Measurements from ENCODE around the gene TMEM86B.

- TF ChIP-seq POLR2A (IDR thresholded peaks at IDR 0.05) (no peak), CTCF (IDR thresholded peaks at IDR 0.05) (no peak)
These were observed 28.9 kb downstream of the TMEM86B start for GRCh38 chr19:55199620-55200204.

Measured in thyroid gland (tissue), 4 donors.